RPMI7951 (cell line): Measurements from ENCODE around the gene SECTM1. TPM values are rescaled to one million over a fixed set of nuclear protein-coding genes. Genes with fewer than 3 reads are reported as not detected.

Source experiments
- DNase-seq: peaks from one replicate; pipeline ENCODE4 v3.0.0-alpha.2; 2012; ENCODE audit warnings: low read depth
- total RNA-seq: library from RNA; depleted of rRNA; stranded (reverse); fragments of >200 nt; shearing (Covaris generic); gene quantifications from 2 replicates; pipeline ENCODE4 v1.2.3, GENCODE V29; 2014; rRNA removed

Gene SECTM1
- total RNA-seq, 1 experiment from 2014 or later = 19.7 TPM

DNA sequence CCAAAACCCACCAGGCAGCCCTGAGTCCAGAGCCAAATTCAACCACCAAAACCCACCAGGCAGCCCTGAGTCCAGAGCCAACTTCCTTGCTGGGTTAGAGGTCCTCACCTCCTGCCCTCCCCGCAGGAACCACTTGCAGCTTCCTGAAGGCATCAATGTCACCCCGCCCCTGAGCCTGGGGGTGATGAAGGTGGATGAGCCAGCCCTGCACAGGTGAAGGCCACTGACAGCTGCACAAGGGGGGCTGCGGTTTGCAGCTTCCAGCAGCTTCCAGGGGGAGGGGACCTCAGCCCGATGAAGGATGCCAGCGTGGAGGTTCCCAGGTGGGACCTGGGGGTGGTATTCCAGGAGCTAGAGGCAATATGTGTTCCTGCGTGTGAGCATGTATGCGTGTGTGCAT, 52.5 kb downstream of the SECTM1 start:
- no peak for DNase-seq

DNA sequence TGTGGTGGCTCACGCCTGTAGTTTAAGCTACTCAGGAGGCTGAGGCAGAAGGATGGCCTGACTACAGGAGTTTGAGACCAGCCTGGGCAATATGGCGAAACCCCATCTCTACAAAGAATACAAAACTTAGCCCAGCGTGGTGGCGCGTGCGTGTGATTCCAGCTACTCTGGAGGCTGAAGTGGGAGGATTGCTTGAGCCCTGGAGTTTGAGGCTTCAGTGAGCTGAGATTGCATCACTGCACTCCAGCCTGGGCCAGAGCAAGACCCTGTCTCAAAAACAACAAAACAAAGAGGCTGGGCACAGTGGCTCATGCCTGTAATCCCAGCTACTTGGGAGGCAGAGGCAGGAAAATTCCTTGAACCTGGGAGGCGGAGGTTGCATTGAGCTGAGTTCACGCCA, 53.0 kb downstream of the SECTM1 start:
- DNase-seq = no peak

DNA sequence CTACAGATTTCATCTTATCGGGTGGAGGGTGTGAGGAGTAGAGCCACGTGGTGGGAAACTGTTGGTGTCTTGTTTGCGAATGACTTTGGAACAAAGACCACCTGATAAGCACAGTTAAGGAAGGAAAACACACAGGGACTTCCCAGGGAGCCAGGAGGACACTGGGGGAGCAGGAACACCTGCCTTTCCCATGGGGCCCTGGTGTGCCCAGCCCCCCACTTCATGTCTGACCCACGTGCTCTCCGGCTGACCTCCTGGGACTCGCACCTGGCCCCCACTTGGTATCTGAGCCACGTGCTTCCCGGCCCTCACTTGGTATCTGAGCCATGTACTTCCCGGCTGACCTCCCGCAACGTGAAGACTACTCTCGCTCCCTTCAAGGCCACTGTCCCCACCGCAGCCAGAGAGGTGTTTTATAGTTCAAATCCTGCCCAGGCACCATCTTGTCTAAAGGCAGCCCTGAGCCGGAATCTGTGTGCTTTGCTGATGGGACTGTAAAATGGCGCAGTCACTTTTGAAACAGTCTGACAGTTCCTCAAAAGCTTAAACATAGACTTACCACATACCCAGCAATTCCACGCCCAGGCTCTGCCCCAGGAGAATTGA, 54.7 kb downstream of the SECTM1 start:
- no peak for DNase-seq

DNA sequence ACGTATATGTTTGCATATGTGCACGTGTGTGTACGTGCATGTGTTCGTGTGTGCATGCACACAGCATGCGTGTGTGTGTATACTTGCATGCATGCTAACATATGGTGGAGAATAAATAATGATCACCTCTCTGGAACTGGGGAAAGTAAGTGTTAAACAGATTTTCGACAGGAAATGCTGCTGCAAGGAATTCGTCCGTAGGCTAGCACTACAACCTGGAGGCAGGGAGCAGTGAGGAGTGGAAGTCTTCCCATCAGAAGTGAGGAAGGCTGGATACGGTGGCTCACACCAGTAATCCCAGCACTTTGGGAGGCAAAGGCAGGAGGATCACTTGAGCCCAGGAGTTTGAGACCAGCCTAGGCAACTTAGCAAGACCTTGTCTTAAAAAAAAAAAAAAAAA, 55.3 kb downstream of the SECTM1 start:
- DNase-seq = no peak

DNA sequence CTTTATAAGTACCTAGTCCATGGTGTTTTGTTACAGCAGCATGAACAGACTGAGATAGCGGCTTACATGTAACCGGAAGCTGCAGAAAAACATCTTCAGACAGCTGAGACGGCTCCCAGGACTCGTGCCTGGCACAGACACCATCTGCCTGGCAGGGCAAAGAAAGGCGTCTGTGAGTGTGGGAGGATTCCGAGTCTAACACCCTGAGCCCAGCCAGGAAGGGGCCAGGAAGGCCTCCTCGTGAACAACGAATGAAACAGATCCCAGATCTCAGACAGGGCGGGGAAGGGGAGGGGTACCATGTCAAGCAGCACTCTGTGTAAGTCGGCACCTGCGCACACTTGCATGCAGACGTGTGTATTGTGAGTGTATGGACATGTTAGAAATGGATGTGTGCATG, 55.7 kb downstream of the SECTM1 start:
- DNase-seq = no peak

DNA sequence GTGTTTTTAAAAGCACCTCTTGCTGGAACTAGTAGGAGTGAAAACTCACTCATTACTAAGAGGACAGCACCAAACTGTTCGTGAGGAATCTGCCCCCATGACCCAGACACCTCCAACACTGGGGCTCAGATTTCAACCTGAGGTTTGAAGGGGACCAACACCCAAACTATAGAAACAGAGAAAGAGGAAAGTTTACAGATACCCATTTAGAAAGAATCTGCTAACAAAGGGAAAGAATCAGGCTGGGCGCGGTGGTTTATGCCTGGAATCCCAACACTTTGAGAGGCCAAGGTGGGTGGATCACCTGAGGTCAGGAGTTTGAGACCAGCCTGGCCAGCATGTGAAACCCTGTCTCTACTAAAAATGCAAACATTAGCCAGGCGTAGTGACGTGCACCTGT, 56.6 kb downstream of the SECTM1 start:
- no peak for DNase-seq

DNA sequence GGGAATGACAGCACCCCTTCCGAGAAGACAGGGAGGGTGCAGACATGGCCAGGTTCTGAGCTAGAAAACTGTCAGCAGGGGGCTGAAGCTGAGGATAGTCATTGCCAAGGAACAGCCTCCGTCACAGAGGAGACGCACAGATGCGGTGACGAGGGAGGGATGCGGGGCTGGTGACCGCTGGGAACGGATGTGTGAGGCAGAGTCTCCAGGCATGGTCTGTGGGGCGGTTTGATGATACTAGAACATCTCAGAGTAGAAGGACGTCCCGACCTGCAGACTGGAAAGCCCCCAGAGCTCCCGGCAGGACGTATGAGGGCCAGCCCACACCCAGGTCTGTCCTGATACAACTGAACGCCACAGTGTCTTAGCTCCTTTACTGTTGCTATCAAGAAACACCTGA, 58.2 kb downstream of the SECTM1 start:
- DNase-seq = no peak

DNA sequence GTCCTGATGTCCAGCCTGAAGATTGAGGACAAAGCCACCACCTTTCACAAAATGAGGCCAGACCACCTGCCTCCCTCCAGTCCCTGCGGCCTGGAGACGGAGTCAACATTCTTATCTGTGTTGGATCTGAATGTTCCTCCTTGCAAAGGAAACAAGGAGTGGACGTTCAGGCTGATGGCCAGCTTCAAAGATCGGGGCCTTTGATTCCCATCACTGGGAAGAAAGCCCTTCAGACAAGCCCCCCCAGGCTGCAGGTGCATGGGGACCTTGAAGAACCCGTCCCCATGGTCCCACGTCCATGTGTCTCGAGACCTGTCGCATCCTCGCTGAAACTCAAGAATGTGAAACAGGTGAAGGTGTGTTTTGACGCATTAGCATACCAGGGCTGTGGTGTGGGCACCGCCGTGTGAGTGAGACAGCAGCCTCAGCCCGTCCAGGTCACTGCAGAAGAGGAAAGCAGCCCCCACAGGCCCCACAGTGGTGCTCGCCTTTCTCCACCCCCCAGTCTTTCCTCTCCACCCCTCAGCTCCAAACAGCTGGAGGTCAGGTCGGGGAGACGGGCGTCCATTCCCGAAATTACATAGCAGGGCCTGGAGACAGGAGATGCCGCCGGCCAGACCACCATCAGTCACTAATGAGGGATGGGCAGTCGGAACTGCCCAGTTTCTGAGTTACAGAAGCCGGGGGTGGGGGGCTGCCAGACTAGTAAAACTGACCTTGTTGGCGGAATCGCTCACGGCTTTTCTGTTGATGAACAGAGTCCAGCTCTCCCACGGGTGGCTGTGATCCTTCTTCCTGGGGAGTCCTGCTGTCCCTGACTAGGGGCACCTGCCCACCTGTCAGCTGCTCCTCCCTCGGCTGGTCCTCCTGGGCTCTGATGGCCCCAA, 59.2 kb downstream of the SECTM1 start:
- no peak for DNase-seq

DNA sequence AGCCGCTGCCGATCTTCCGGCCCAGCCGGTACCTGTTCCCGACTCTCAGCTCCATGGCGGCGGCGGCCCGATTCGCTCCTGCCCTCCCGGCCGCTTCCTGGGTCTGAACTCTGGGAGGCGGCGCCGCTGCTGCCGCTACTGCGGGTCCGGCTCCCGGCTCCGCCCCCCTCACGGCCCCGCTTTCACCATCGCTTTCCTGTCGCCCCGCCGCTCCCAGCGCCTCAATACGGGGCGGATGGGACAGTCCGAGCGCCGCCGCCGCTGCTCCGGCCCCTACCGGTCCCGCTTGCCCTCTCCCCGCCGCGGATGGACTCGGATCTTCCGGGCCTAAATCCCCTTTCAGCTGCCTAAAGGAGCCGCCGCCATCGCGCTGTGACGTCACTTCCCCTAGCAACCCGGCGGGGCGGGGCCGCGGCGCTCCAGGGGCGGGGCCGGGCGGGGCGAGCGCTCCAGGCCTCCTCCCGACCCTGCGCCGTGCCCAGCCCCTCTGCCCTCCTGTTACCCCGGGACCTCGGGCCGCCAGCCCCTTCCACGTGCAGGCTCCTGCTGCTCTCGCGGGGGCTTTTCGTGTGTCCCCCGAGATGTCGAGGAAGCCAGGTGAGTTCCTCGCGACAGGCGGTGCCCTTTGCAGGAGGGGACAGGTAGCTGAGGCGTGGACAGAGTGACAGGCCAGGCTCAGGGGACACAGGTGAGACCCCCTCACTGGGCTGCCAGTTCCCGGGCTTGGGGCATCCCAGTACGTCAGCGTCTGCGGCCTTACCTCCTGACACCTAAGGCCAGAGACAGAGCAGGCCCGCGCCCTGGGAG, 60.0 kb downstream of the SECTM1 start, which contains the start of gene CSNK1D:
Gene CSNK1D, minus strand, starts transcription at position 374 of the 807 bp plus-strand sequence. Its CDS starts 319 bp downstream, at position 55.
- DNase-seq = peak; percentile 80

DNA sequence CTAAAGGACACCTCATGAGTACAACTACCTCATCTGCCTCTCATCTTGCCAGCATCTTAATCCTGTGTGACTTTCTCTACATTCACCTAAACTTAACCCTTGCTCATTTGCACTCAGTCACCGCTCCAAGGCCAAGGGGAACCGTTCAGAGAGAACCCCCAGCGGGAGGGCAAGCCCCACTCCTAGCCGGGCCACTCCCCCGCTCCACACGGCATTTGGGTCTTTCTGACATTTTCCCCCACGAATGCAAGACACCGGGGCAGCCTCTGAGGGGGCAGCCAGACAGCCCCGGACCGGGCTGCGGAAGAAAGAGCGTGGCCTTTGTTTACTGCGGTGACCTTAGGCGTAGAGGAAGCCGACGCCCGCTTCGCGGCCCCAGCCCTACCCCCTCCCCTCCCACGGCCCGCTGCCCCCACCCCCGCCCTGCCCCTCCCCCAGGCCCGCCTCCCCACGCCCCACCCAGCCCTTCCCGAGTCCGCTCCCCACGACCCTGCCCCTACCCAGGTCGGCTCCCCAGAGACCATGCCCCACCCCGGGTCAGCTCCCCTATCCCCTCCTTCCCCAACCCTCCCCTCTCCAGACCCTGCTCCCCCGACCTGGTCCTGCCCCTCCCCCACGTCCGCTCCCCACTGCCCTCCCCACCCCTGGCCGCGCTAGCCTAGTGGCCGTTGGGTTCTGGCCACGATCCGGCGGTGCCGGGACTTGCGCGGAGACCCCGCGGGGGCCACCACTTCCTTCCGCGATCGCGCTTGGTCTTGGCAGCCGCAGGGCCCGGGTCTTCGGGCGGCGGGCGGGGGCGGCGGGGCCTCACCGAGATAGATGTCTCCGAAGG, 60.9 kb downstream of the SECTM1 start:
- DNase-seq = no peak

DNA sequence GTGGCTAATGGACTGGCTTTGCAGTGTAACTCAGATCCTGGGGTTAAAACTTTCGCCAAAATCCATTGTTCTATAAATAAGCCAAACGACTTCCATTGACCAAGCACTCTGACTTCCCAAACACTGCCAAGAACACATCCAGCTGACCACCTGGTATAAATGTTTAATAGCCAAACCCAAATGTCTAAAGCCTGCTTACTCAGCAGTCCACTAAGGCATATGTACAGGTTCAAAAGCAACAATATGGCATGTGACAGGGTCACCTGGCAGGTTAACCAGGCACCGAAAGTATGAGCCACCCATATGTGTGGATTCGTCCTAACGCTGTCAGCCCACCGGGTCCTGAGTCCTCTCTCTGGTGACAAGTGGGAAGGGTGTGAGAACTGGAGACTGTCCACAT, 62.2 kb downstream of the SECTM1 start:
- DNase-seq = no peak

Other genes starting within 250 kb of the SECTM1 start
- gene FASN, start 235.5 kb downstream of the SECTM1 start, total RNA-seq = 26.4 and 28.7 TPM in 2 replicates
- gene CCDC57, start 120.9 kb downstream of the SECTM1 start, total RNA-seq = 3.7 and 5.0 TPM in 2 replicates
- 104 and 207 TPM in 2 replicates for gene SLC16A3, start 104.7 kb downstream of the SECTM1 start, total RNA-seq
- gene CSNK1D, start 60.1 kb downstream of the SECTM1 start, total RNA-seq = 20.4 and 22.6 TPM in 2 replicates
- gene CD7, start 16.2 kb downstream of the SECTM1 start, total RNA-seq = not detected in 2 replicates
- gene TEX19, start 25.5 kb upstream of the SECTM1 start, total RNA-seq = 0.24 TPM in 1 of 2 replicates, not detected in the other
- gene UTS2R, start 38.0 kb upstream of the SECTM1 start, total RNA-seq = not detected in 2 replicates
- gene HEXD, start 84.6 kb upstream of the SECTM1 start, total RNA-seq = 2.4 and 3.0 TPM in 2 replicates
- gene OGFOD3, start 84.8 kb upstream of the SECTM1 start, total RNA-seq = 29.2 and 31.0 TPM in 2 replicates
- gene CYBC1, start 117.0 kb upstream of the SECTM1 start, total RNA-seq = 25.7 and 25.8 TPM in 2 replicates
- 52.4 and 69.7 TPM in 2 replicates for gene NARF, start 125.0 kb upstream of the SECTM1 start, total RNA-seq
- gene FOXK2, start 186.0 kb upstream of the SECTM1 start, total RNA-seq = 17.1 and 17.8 TPM in 2 replicates